ENCODE data around the gene COBLL1.
"Not testable (repeated sequence)": the region's sequence is repeated elsewhere in the genome, so short reads cannot be mapped to it uniquely, and the experiment has no call there.

COBLL1 gene

GRCh38 chr2:164841719-164842623 is at the start of gene COBLL1:
Gene COBLL1 (minus strand): TSS chr2:164841823. CDS start chr2:164841196, 627 bp downstream.
- FAIRE-seq = peak; percentile 45
- no peak for DNase-seq (ENCODE audit: extremely low spot score, insufficient read length, low read depth)

- FAIRE-seq = no peak
Observed at GRCh38 chr2:164890544-164890943, 48.9 kb upstream of the COBLL1 start.

GRCh38 chr2:164888592-164888991 is 47.0 kb upstream of the COBLL1 start:
- DNase-seq (ENCODE audit: extremely low spot score, insufficient read length, low read depth) (no peak), FAIRE-seq (no peak)

More at GRCh38 chr2:164890544-164890943, 48.9 kb upstream of the COBLL1 start:
- no peak for DNase-seq (ENCODE audit: extremely low spot score, insufficient read length, low read depth)

- FAIRE-seq = no peak
- no peak for DNase-seq (ENCODE audit: extremely low spot score, insufficient read length, low read depth)
Observed at GRCh38 chr2:164887434-164888144, 46.0 kb upstream of the COBLL1 start.

GRCh38 chr2:164882276-164882675 is 40.7 kb upstream of the COBLL1 start:
- FAIRE-seq = no peak
- no peak for DNase-seq (ENCODE audit: extremely low spot score, insufficient read length, low read depth)

GRCh38 chr2:164881524-164881923 is 39.9 kb upstream of the COBLL1 start:
- DNase-seq (ENCODE audit: extremely low spot score, insufficient read length, low read depth) = no peak
- FAIRE-seq = no peak

- FAIRE-seq (no peak), DNase-seq (ENCODE audit: extremely low spot score, insufficient read length, low read depth) (no peak)
Observed at GRCh38 chr2:164879901-164880535, 38.4 kb upstream of the COBLL1 start.

- DNase-seq (ENCODE audit: extremely low spot score, insufficient read length, low read depth) (no peak), FAIRE-seq (no peak)
Observed at GRCh38 chr2:164877927-164878326, 36.3 kb upstream of the COBLL1 start.

GRCh38 chr2:164877169-164877568 is 35.5 kb upstream of the COBLL1 start:
- DNase-seq (ENCODE audit: extremely low spot score, insufficient read length, low read depth) = no peak
- FAIRE-seq = no peak

- no peak for FAIRE-seq
- DNase-seq (ENCODE audit: extremely low spot score, insufficient read length, low read depth) = no peak
Observed at GRCh38 chr2:164875334-164876205, 33.9 kb upstream of the COBLL1 start.

- DNase-seq (ENCODE audit: extremely low spot score, insufficient read length, low read depth) (no peak), FAIRE-seq (no peak)
Observed at GRCh38 chr2:164873210-164873908, 31.7 kb upstream of the COBLL1 start.

- FAIRE-seq = no peak
- no peak for DNase-seq (ENCODE audit: extremely low spot score, insufficient read length, low read depth)
Observed at GRCh38 chr2:164871404-164871803, 29.8 kb upstream of the COBLL1 start.

GRCh38 chr2:164869420-164869772 is 27.8 kb upstream of the COBLL1 start:
- FAIRE-seq = no peak
- no peak for DNase-seq (ENCODE audit: extremely low spot score, insufficient read length, low read depth)

GRCh38 chr2:164868563-164869419 is 27.2 kb upstream of the COBLL1 start:
- DNase-seq (ENCODE audit: extremely low spot score, insufficient read length, low read depth) = no peak
- FAIRE-seq = no peak

GRCh38 chr2:164867779-164868397 is 26.3 kb upstream of the COBLL1 start:
- FAIRE-seq (no peak), DNase-seq (ENCODE audit: extremely low spot score, insufficient read length, low read depth) (no peak)

- not testable (repeated sequence) for FAIRE-seq
Observed at GRCh38 chr2:164866381-164866780, 24.8 kb upstream of the COBLL1 start.

GRCh38 chr2:164860694-164861042 is 19.0 kb upstream of the COBLL1 start:
- no peak for FAIRE-seq
- DNase-seq (ENCODE audit: extremely low spot score, insufficient read length, low read depth) = no peak

More at GRCh38 chr2:164866381-164866780, 24.8 kb upstream of the COBLL1 start:
- not testable (repeated sequence) for DNase-seq (ENCODE audit: extremely low spot score, insufficient read length, low read depth)

Measured in GM18507 (cell line).